Measurements from ENCODE around the gene TMEM140.

TMEM140 gene

GRCh38 chr7:135189221-135189662 lies 41.4 kb downstream of the TMEM140 start:
- no peak for TF ChIP-seq CTCF (IDR thresholded peaks at IDR 0.05; ENCODE audit: control extremely low read depth, extremely low read depth, low read depth, missing control alignments)
- CTCF ChIA-PET: interaction anchor here (0.6 to 6.3 kb wide), 10 partner anchors 8 to 329 kb away, joined by 3 to 25 read pairs (median 10); partner anchors contain the start of genes AGBL3, CYREN and WDR91
- POLR2A ChIA-PET: interaction anchor here (1.9 to 2.1 kb wide), 2 partner anchors 15 to 21 kb away, joined by 5 to 18 read pairs; partner anchors contain the start of gene WDR91
- no peak for DNase-seq (ENCODE audit: extremely low spot score)

GRCh38 chr7:135189961-135190360 lies 42.1 kb downstream of the TMEM140 start:
- CTCF ChIA-PET: interaction anchor here (0.7 to 6.3 kb wide), 8 partner anchors 10 to 203 kb away, joined by 3 to 25 read pairs (median 5); partner anchors contain the start of genes AGBL3 and WDR91
- DNase-seq (ENCODE audit: extremely low spot score): no peak
- POLR2A ChIA-PET: interaction anchor here (0.9 to 1.9 kb wide), 2 partner anchors 13 to 14 kb away, joined by 3 to 5 read pairs; no protein-coding TSS in a partner anchor

GRCh38 chr7:135190703-135191102 lies 42.8 kb downstream of the TMEM140 start:
- POLR2A ChIA-PET: interaction anchor here (0.9 kb wide), 1 partner anchor 12 kb away, joined by 3 read pairs; no protein-coding TSS in a partner anchor
- CTCF ChIA-PET: interaction anchor here (0.7 to 6.3 kb wide), 7 partner anchors 9 to 63 kb away, joined by 3 to 25 read pairs (median 4); partner anchors contain the start of gene WDR91
- TF ChIP-seq CTCF (IDR thresholded peaks at IDR 0.05; ENCODE audit: control extremely low read depth, extremely low read depth, low read depth, missing control alignments): no peak
- DNase-seq (ENCODE audit: extremely low spot score): no peak

More at GRCh38 chr7:135189961-135190360, 42.1 kb downstream of the TMEM140 start:
- TF ChIP-seq CTCF (IDR thresholded peaks at IDR 0.05; ENCODE audit: control extremely low read depth, extremely low read depth, low read depth, missing control alignments): no peak

- ChIA-PET POLR2A (no interaction called here), CTCF (interaction anchor here (0.8 kb wide), 1 partner anchor 16 kb away, joined by 3 read pairs; no protein-coding TSS in a partner anchor)
- DNase-seq (ENCODE audit: extremely low spot score): no peak
- no peak for TF ChIP-seq CTCF (IDR thresholded peaks at IDR 0.05; ENCODE audit: control extremely low read depth, extremely low read depth, low read depth, missing control alignments)
Observed at GRCh38 chr7:135192914-135193536, 45.2 kb downstream of the TMEM140 start.

GRCh38 chr7:135193615-135194081 lies 45.8 kb downstream of the TMEM140 start:
- DNase-seq (ENCODE audit: extremely low spot score): no peak
- ChIA-PET POLR2A (no interaction called here), CTCF (interaction anchor here (0.8 to 4.3 kb wide), 3 partner anchors 12 to 24 kb away, joined by 3 to 17 read pairs (median 3); partner anchors contain the start of gene CYREN)
- TF ChIP-seq CTCF (IDR thresholded peaks at IDR 0.05; ENCODE audit: control extremely low read depth, extremely low read depth, low read depth, missing control alignments): no peak

- ChIA-PET CTCF (interaction anchor here (0.9 to 4.3 kb wide), 4 partner anchors 8 to 25 kb away, joined by 3 to 17 read pairs (median 8); partner anchors contain the start of gene CYREN), POLR2A (no interaction called here)
- TF ChIP-seq CTCF (IDR thresholded peaks at IDR 0.05; ENCODE audit: control extremely low read depth, extremely low read depth, low read depth, missing control alignments): no peak
- no peak for DNase-seq (ENCODE audit: extremely low spot score)
Observed at GRCh38 chr7:135194494-135195095, 46.7 kb downstream of the TMEM140 start.

Data from GM10248 (cell line).